K562 (cell line): Measurements from ENCODE around the gene DEDD2. TPM values are rescaled to one million over a fixed set of nuclear protein-coding genes. Genes with fewer than 3 reads are reported as not detected.

Experiments
- ATF7 ChIP-seq: fragments of 450-650 bp; IDR thresholded peaks from 2 replicates; pipeline ENCODE4 v1.7.1; 2014; ENCODE audit warnings: mild to moderate bottlenecking, moderate library complexity
- CREB1 ChIP-seq, 2 experiments: sonication (generic) in 1 of 2; formaldehyde crosslinking in 1 of 2; IDR thresholded peaks; 2 replicates each; pipeline versions ENCODE4 v1.6.1 to v1.8.0; 2012 to 2022; ENCODE audit warnings: inconsistent platforms in 1 of 2, mild to moderate bottlenecking in 1 of 2, missing genetic modification reagents in 1 of 2, moderate library complexity in 1 of 2
- E2F3 ChIP-seq: fragments of 250-450 bp; sonication (Bioruptor Pico); IDR thresholded peaks from 2 replicates; pipeline ENCODE4 v1.4.0; 2020; ENCODE audit warnings: mild to moderate bottlenecking
- EP400 ChIP-seq: fragments of 450-650 bp; IDR thresholded peaks from 2 replicates; pipeline ENCODE4 v1.6.1; 2017; ENCODE audit warnings: antibody characterized with exemption, mild to moderate bottlenecking, moderate library complexity
- FOXK2 ChIP-seq, 2 experiments: fragments of 450-650 bp; IDR thresholded peaks in 1 of 2; conservative IDR thresholded peaks in 1 of 2; 2 replicates each; pipeline ENCODE4 v1.6.1; 2016; ENCODE audit warnings: low read depth in 2 of 2, mild to moderate bottlenecking in 1 of 2
- JUN ChIP-seq, 2 experiments: sonication (generic) in 1 of 2; formaldehyde crosslinking in 1 of 2; IDR thresholded peaks; 2 replicates each; pipeline versions ENCODE4 v1.6.1 to v1.8.0; 2012 to 2022; ENCODE audit warnings: borderline replicate concordance in 2 of 2, mild to moderate bottlenecking in 2 of 2, improper control_type of control experiment in 1 of 2, low read depth in 1 of 2, low read length in 1 of 2, missing genetic modification reagents in 1 of 2
- PHF8 ChIP-seq: fragments of 200-600 bp; sonication (generic); IDR thresholded peaks from 2 replicates; pipeline ENCODE4 v1.6.1; 2012; ENCODE audit warnings: mixed run types, mild to moderate bottlenecking, inconsistent platforms, low read length, moderate library complexity, borderline replicate concordance
- POLR3G ChIP-seq: IDR thresholded peaks from 2 replicates; pipeline ENCODE4 v1.6.1; 2011; ENCODE audit not compliant: insufficient read length, insufficient replicate concordance; ENCODE audit errors: extremely low read depth
- PPARD ChIP-seq: fragments of 250-450 bp; sonication (Bioruptor Pico); IDR thresholded peaks from 2 replicates; pipeline ENCODE4 v1.8.0; 2022; ENCODE audit warnings: inconsistent platforms, mild to moderate bottlenecking, moderate library complexity
- TCFL5 ChIP-seq: fragments of 250-450 bp; sonication (Bioruptor Pico); conservative IDR thresholded peaks from 2 replicates; pipeline ENCODE4 v1.6.1; 2021; ENCODE audit warnings: mild to moderate bottlenecking, moderate library complexity, matching md5 sums
- TRIM24 ChIP-seq, 2 experiments: fragments of 450-650 bp; IDR thresholded peaks; 2 replicates each; pipeline ENCODE4 v1.6.1; 2016
- ZC3H8 ChIP-seq: fragments of 450-650 bp; IDR thresholded peaks from 2 replicates; pipeline ENCODE4 v1.6.1; 2017
- ZFX ChIP-seq: sonication (generic); formaldehyde crosslinking; IDR thresholded peaks from 2 replicates; pipeline ENCODE4 v1.8.0; 2022; ENCODE audit warnings: mild to moderate bottlenecking, missing genetic modification reagents, moderate library complexity
- ZNF175 ChIP-seq: fragments of 200-800 bp; sonication (Bioruptor generic); IDR thresholded peaks from 2 replicates; pipeline ENCODE4 v1.6.1; 2016; ENCODE audit warnings: low read depth, mild to moderate bottlenecking, missing genetic modification characterization, missing compliant biosample characterization
- polyA plus RNA-seq, 8 experiments: library from polyadenylated mRNA; depleted of rRNA in 4 of 8; stranded (reverse) in 5 of 8; unstranded in 3 of 8; fragments of >200 nt; fragmentation: Nextera tagmentation in 2 of 8; fragmentation: Illumina TruSeq in 1 of 8; extraction: Ambion mirVana in 2 of 8; extraction: Trizol in 1 of 8; gene quantifications; 2 replicates each; pipeline versions ENCODE4 v1.2.1 to v1.2.3, GENCODE V29; 2011 to 2014; ENCODE audit warnings: inconsistent platforms in 1 of 8, missing spikeins in 1 of 8
- total RNA-seq, 7 experiments: library from RNA; depleted of rRNA in 6 of 7; stranded (reverse); fragments of >200 nt in 6 of 7; fragmentation: Illumina TruSeq in 2 of 7; extraction: Trizol in 2 of 7; gene quantifications; 2 replicates each; pipeline versions ENCODE4 v1.2.1 to v1.2.3, GENCODE V29; 2011 to 2021; ENCODE audit warnings: low replicate concordance in 1 of 7
- TF ChIP-seq, protein P1 (sequence below): fragments of 150-350 bp; conservative IDR thresholded peaks from 2 replicates; pipeline ENCODE4 v1.6.1; 2014; ENCODE audit warnings: low read length
- TF ChIP-seq, protein P2 (sequence below): fragments of 200-800 bp; sonication (Bioruptor generic); IDR thresholded peaks from 2 replicates; pipeline ENCODE4 v1.6.1; 2016; ENCODE audit warnings: missing genetic modification characterization, missing compliant biosample characterization
- TF ChIP-seq, protein P3 (sequence below): fragments of 450-650 bp; IDR thresholded peaks from 2 replicates; pipeline ENCODE4 v1.6.1; 2016

The DEDD2 gene
- total and polyA plus RNA-seq, 9 of the 15 experiments (the other 6 are each of a cell fraction or from before 2014, with no cell fraction given), result 4.3 to 43.0 (median 29.2) TPM

DNA sequence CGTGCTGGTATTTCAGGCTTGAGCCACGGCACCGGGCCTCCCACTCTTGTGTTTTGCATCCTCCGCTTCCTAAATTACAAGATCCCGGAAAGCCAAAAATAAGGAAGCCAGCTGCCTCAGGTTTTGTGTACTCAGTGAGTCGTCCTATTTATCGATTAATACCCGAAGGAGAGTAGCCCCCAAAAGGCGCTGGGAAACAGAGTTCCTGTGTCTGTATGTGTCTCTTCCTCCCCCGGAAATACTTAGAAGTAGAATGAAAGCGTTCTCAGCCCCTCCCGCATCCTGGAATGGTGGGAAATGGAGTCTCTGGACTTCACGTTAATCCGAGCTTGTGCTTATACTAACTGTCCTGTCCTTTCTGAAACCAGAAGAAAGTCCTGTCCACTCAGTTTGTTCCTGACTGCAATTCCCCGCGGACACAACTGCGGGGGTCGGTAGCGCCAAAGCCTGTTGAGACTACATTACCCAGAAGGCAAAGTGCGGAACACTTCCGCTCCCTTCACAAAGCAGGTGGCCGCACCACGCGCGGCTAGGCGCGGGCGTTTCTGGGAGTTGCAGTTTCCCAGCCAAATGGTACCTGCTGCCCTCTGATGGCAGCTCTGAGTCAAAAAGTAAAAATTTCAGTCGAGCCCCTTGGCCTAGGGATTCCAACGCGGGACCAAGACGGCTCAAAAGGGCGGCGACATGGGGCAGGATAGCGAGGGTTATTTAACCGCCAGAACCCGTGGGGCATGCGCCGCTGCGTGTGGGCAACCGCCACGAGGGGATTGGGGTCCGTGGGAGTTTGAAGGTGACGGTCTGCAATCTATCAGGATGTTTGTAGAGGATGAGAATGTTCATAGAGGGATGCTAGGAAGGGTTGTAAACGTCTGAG is 27.1 kb upstream of the DEDD2 start (continued):
- TF ChIP-seq, protein P1, sequence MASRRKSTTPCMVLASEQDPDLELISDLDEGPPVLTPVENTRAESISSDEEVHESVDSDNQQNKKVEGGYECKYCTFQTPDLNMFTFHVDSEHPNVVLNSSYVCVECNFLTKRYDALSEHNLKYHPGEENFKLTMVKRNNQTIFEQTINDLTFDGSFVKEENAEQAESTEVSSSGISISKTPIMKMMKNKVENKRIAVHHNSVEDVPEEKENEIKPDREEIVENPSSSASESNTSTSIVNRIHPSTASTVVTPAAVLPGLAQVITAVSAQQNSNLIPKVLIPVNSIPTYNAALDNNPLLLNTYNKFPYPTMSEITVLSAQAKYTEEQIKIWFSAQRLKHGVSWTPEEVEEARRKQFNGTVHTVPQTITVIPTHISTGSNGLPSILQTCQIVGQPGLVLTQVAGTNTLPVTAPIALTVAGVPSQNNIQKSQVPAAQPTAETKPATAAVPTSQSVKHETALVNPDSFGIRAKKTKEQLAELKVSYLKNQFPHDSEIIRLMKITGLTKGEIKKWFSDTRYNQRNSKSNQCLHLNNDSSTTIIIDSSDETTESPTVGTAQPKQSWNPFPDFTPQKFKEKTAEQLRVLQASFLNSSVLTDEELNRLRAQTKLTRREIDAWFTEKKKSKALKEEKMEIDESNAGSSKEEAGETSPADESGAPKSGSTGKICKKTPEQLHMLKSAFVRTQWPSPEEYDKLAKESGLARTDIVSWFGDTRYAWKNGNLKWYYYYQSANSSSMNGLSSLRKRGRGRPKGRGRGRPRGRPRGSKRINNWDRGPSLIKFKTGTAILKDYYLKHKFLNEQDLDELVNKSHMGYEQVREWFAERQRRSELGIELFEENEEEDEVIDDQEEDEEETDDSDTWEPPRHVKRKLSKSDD, result 0 out of 2 replicates have a peak, but pooled peaks have one; percentile 59
- peak; percentile 30; the same call in 1 of the 2 replicates for TF ChIP-seq PHF8
- no peak for TF ChIP-seq TRIM24 (IDR thresholded peaks at IDR 0.05)
- TF ChIP-seq EP400, result peak; percentile 80
- TF ChIP-seq TCFL5 (CRISPR knock-in tag), result 0 out of 2 replicates have a peak, but pooled peaks have one; percentile 34
- TF ChIP-seq E2F3 (CRISPR knock-in tag), result peak; percentile 76; the same call in 1 of the 2 replicates
- TF ChIP-seq JUN (IDR thresholded peaks at IDR 0.05; ENCODE audit: borderline replicate concordance, low read depth, low read length), result peak; percentile 65; the same call in 1 of the 2 replicates
- no peak for TF ChIP-seq JUN (CRISPR knock-in tag; IDR thresholded peaks at IDR 0.05; ENCODE audit: borderline replicate concordance)
- TF ChIP-seq POLR3G, result no peak
- TF ChIP-seq ZFX (CRISPR knock-in tag), result peak; percentile 48; the same call in 1 of the 2 replicates
- TF ChIP-seq, protein P2, sequence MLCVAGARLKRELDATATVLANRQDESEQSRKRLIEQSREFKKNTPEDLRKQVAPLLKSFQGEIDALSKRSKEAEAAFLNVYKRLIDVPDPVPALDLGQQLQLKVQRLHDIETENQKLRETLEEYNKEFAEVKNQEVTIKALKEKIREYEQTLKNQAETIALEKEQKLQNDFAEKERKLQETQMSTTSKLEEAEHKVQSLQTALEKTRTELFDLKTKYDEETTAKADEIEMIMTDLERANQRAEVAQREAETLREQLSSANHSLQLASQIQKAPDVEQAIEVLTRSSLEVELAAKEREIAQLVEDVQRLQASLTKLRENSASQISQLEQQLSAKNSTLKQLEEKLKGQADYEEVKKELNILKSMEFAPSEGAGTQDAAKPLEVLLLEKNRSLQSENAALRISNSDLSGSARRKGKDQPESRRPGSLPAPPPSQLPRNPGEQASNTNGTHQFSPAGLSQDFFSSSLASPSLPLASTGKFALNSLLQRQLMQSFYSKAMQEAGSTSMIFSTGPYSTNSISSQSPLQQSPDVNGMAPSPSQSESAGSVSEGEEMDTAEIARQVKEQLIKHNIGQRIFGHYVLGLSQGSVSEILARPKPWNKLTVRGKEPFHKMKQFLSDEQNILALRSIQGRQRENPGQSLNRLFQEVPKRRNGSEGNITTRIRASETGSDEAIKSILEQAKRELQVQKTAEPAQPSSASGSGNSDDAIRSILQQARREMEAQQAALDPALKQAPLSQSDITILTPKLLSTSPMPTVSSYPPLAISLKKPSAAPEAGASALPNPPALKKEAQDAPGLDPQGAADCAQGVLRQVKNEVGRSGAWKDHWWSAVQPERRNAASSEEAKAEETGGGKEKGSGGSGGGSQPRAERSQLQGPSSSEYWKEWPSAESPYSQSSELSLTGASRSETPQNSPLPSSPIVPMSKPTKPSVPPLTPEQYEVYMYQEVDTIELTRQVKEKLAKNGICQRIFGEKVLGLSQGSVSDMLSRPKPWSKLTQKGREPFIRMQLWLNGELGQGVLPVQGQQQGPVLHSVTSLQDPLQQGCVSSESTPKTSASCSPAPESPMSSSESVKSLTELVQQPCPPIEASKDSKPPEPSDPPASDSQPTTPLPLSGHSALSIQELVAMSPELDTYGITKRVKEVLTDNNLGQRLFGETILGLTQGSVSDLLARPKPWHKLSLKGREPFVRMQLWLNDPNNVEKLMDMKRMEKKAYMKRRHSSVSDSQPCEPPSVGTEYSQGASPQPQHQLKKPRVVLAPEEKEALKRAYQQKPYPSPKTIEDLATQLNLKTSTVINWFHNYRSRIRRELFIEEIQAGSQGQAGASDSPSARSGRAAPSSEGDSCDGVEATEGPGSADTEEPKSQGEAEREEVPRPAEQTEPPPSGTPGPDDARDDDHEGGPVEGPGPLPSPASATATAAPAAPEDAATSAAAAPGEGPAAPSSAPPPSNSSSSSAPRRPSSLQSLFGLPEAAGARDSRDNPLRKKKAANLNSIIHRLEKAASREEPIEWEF (CRISPR knock-in tag), result 0 out of 2 replicates have a peak, but pooled peaks have one; percentile 34
- peak; percentile 78 for TF ChIP-seq CREB1 (IDR thresholded peaks at IDR 0.05)
- TF ChIP-seq CREB1 (CRISPR knock-in tag; IDR thresholded peaks at IDR 0.05), result peak; percentile 74; the same call in 1 of the 2 replicates
- TF ChIP-seq ATF7, result peak; percentile 76
- no peak for TF ChIP-seq ZC3H8
- peak; percentile 78; the same call in 1 of the 2 replicates for TF ChIP-seq ZNF175 (CRISPR knock-in tag)
- no peak; a peak in 1 of 4 replicates for TF ChIP-seq FOXK2 (conservative IDR thresholded peaks at IDR 0.05 in 1 of 2, IDR thresholded peaks at IDR 0.05 in 1 of 2; ENCODE audit: low read depth in 2 of 2)
- TF ChIP-seq, protein P3, sequence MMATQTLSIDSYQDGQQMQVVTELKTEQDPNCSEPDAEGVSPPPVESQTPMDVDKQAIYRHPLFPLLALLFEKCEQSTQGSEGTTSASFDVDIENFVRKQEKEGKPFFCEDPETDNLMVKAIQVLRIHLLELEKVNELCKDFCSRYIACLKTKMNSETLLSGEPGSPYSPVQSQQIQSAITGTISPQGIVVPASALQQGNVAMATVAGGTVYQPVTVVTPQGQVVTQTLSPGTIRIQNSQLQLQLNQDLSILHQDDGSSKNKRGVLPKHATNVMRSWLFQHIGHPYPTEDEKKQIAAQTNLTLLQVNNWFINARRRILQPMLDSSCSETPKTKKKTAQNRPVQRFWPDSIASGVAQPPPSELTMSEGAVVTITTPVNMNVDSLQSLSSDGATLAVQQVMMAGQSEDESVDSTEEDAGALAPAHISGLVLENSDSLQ, result no peak
- TF ChIP-seq PPARD, result no peak
